Activated naive CD8-positive, alpha-beta T cell treated with anti-CD3 and anti-CD28 coated beads, Interleukin-2, amount 50 U/mL, for 24 hours (primary cell): ENCODE measurements around the gene NENF.

Source experiments
- ATAC-seq: fragments of 150-1000 bp; cut with Tn5 transposase; one replicate; pipeline ENCODE4 v1.10.0; 2021
- DNase-seq: peaks from one replicate; pipeline ENCODE4 v3.0.0; 2021
- H3K27ac Mint-ChIP-seq: one replicate; pipeline ENCODE4 v1.8.0; 2021; ENCODE audit warnings: mild to moderate bottlenecking, mixed read lengths
- H3K27me3 Mint-ChIP-seq: one replicate; pipeline ENCODE4 v1.8.0; 2021; ENCODE audit warnings: mixed read lengths
- H3K36me3 Mint-ChIP-seq: one replicate; pipeline ENCODE4 v1.8.0; 2021; ENCODE audit warnings: low read depth, mixed read lengths
- H3K4me1 Mint-ChIP-seq: one replicate; pipeline ENCODE4 v1.8.0; 2021; ENCODE audit warnings: mixed read lengths
- H3K4me3 Mint-ChIP-seq: one replicate; pipeline ENCODE4 v1.8.0; 2021; ENCODE audit warnings: mild to moderate bottlenecking, moderate library complexity, mixed read lengths
- H3K9me3 Mint-ChIP-seq: one replicate; pipeline ENCODE4 v1.8.0; 2021; ENCODE audit warnings: mixed read lengths

Gene NENF

DNA sequence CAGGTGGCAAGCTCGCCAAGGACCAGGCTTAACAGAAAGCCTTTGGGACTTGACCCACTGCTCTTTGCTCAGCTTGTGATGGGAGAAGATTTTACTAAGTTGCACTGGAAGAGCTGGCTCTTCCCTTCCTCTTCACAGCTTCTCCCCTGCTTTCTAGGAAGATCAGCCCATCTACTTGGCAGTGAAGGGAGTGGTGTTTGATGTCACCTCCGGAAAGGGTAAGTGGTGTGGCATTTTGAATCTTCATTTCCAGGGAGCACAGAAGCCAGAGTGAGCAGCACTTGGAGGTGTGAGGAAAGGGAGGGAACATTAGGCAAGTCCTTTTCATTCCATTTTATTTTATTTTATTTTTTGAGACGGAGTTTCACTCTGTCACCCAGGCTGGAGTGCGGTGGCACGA, 9.7 kb downstream of the NENF start:
- H3K36me3 Mint-ChIP-seq = peaks cover 3% of the 10 kb centered on the region
- H3K27ac Mint-ChIP-seq = no peak overlapping the region
- no peak overlapping the region for H3K4me3 Mint-ChIP-seq
- ATAC-seq = no peak
- H3K27me3 Mint-ChIP-seq = no peaks in the 10 kb centered on the region
- no peaks in the 10 kb centered on the region for H3K9me3 Mint-ChIP-seq
- DNase-seq = no peak
- H3K4me1 Mint-ChIP-seq = peaks cover 10% of the 10 kb centered on the region

DNA sequence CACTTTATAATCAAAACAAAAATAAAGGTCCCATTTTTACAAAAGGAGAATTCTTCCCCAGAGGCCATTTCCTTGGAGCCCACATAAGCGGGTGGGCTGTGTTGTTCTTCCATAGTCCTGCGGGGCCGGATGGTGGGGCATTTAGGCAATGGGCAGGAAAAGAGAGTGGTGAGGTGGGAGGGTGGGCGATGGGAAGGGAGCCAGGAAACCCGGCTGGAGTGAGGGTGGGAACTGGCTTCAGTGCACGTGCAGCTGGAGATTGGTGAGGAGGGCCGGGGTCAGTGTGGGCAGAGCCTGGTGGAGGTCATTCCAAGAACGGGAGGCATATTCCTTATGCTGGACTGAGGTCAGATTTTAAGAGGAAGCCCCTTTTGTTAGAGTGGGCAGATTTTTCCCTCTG, 13.6 kb downstream of the NENF start:
- H3K27ac Mint-ChIP-seq = no peak overlapping the region
- H3K27me3 Mint-ChIP-seq = no peaks in the 10 kb centered on the region
- ATAC-seq (no peak), DNase-seq (no peak)
- peaks cover 3% of the 10 kb centered on the region for H3K36me3 Mint-ChIP-seq
- no peak overlapping the region for H3K4me3 Mint-ChIP-seq
- H3K4me1 Mint-ChIP-seq = no peaks in the 10 kb centered on the region
- H3K9me3 Mint-ChIP-seq = no peaks in the 10 kb centered on the region

DNA sequence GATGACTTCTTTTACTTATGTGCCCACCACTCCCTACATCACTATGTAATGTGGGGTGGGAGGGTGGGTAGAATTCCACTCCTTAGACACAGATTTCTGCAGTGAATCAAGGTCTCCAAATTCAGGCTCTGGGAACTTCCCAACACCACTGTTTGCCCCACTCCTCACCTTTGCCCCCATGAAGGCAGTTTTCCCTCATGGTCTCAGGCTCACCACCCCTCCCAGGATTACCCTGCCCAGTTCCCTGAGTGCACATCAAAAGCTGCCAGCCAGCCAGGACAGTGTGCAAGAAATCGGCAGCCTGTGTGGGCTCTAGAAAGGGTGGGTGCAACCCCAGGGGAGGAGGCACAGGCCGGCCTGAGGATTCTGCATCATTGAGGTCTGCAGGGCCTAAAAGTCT, 14.8 kb downstream of the NENF start:
- H3K36me3 Mint-ChIP-seq = peaks cover under 1% of the 10 kb centered on the region
- ATAC-seq (no peak), DNase-seq (no peak)
- H3K27me3 Mint-ChIP-seq = no peaks in the 10 kb centered on the region
- H3K4me1 Mint-ChIP-seq = no peaks in the 10 kb centered on the region
- H3K27ac Mint-ChIP-seq = no peak overlapping the region
- H3K9me3 Mint-ChIP-seq = no peaks in the 10 kb centered on the region
- H3K4me3 Mint-ChIP-seq = no peak overlapping the region

DNA sequence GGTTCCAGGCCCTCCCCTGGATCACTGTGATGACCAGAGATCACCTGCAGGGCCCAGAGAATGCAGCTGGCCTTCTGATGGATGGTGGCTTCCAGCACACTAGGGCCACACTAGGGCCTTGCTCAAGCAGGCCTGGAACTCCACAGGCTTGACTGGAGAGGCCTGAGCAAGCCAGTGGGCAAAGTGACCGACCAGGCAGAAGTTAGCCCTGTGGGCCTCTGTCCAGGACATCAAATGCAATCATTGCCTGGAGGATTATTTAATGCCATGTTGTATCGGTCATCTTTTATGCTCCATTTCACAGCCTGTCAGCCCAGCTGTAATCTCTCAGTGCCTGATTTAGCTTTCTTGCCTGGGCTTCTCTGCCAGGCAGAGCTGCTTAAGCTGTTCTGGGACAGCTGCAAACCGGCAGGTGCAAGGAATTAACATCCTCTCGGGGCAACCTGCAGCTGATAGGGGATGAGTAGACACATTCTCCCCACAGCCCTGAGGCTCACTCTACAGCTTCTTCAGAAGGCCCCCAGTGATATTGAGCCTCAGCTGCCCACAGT, 17.7 kb downstream of the NENF start:
- DNase-seq (no peak), ATAC-seq (no peak)
- no peaks in the 10 kb centered on the region for H3K4me1 Mint-ChIP-seq
- no peak overlapping the region for H3K4me3 Mint-ChIP-seq
- H3K36me3 Mint-ChIP-seq = no peaks in the 10 kb centered on the region
- no peaks in the 10 kb centered on the region for H3K9me3 Mint-ChIP-seq
- H3K27ac Mint-ChIP-seq = no peak overlapping the region
- no peaks in the 10 kb centered on the region for H3K27me3 Mint-ChIP-seq

DNA sequence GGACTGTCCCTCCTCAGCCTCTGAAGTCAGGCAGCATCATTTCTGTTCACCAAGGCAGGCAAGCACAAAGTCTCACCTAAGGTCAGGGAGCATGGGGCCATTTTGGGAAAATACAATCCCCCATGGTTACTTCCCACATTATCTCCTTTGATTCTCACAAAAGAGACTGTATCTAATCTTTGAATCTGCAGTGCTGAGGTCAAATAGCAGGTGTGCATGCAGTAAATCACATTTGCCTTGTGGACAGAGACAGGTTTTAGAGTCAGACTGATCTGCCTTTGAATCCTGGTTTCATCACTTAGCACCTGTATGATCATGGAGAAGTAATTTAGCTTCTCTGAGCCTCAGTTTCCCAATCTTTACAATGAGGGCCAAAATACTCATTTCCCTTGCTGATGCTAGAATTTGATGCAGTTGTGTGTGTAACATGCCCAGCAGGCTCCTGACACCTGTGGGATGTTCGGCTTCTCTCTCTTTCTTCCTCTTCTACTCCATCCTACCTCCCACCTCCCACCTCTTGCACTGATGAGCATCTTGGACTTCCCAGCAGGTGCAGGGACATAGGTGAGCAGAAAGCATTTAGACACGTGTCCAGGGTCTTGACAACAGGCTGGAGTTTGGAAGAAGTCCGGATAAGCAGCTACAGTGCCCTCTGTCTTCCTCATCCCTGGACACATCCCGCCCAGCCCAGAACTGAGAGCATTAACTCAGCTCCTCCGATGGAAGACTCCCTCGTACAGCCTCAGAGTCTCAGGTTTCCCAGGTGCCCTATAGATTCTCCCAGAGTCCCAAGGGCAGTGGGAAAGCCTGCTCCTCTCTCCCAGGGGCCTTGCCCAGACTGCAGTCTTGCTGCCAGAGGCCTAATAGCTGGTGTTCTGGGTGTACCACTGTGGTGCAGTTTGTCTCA, 18.9 kb downstream of the NENF start:
- ATAC-seq (no peak), DNase-seq (no peak)
- H3K4me1 Mint-ChIP-seq = no peaks in the 10 kb centered on the region
- no peak overlapping the region for H3K27ac Mint-ChIP-seq
- no peak overlapping the region for H3K4me3 Mint-ChIP-seq
- H3K9me3 Mint-ChIP-seq = no peaks in the 10 kb centered on the region
- no peaks in the 10 kb centered on the region for H3K27me3 Mint-ChIP-seq
- H3K36me3 Mint-ChIP-seq = no peaks in the 10 kb centered on the region

DNA sequence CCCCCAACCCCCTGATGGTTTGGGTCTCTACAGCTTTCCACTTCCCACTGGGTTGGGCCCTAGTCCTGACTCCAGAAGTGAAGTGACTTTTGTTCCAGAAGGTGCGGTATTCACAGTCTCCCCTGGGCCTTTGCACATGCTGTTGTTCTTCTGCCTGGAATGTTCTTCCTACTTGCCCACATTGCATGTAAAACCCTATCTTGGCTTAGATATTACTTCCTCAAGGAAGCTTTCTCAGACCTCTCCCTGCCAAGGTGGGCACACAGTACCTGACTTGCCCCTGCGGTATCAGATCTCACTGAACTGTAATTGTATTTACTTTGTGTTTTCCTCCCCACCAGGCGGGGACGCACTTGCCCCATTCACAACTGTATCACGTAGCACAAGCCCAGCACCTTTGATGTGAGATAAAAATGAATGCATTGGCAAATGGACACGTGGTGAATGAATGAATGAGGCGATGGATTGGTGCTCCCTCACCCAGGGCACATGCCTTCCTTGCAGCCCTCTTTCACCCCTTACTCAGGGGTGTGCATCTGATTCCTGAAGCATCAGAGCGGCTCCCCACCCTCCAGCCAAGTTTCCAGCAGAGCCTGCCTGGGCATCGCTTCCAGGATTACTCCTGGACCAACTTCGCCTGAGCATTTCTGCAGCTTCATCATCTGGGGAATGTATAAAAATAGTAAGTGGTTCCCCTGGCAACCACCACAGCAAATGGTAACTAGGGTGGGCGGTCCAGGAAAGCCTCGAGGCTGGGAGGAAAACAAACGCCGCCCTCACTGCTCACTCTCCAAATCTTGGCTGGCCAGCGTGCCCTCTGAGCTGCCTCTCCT, 19.8 kb downstream of the NENF start:
- H3K36me3 Mint-ChIP-seq = no peaks in the 10 kb centered on the region
- no peaks in the 10 kb centered on the region for H3K4me1 Mint-ChIP-seq
- no peaks in the 10 kb centered on the region for H3K27me3 Mint-ChIP-seq
- no peak for DNase-seq
- no peak overlapping the region for H3K27ac Mint-ChIP-seq
- no peak for ATAC-seq
- no peaks in the 10 kb centered on the region for H3K9me3 Mint-ChIP-seq
- H3K4me3 Mint-ChIP-seq = no peak overlapping the region

DNA sequence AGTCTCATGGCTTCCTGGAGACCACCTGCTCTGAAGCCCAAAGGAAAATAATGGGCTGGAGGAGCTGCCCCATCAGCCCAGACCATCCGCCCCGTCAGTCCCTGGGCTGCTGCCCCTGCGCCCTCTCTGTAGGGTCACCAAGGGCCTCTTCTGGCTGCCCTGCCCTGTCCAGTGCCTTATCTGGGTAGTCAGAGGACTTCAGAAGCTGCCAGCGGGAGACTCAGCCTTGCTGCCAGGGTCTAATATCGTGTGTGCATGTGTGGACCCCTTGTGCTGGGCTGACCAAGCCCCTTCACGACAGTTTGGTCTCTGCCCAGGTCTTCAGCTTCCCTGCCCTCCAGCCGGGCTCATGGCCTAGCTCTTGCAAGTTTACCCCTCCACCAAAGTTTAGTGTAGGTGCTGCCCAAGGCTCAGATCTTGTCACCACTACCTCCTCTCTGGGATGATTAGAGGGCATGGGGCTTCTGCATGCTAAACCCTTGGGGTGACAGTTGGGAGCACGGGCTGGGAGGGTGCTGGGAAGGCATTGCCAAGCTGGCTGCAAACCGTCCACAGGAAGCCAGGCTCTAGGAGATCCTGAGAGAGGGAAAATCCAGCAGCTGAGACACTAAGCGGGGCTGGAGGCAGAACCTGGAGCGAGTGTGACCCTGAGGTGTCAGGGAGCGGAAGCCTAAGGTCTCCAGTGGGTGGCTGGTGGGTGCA, 20.6 kb downstream of the NENF start:
- H3K36me3 Mint-ChIP-seq = no peaks in the 10 kb centered on the region
- H3K27ac Mint-ChIP-seq = no peak overlapping the region
- no peak for ATAC-seq
- no peak overlapping the region for H3K4me3 Mint-ChIP-seq
- no peaks in the 10 kb centered on the region for H3K9me3 Mint-ChIP-seq
- peaks cover 2% of the 10 kb centered on the region for H3K4me1 Mint-ChIP-seq
- H3K27me3 Mint-ChIP-seq = no peaks in the 10 kb centered on the region
- DNase-seq = no peak

DNA sequence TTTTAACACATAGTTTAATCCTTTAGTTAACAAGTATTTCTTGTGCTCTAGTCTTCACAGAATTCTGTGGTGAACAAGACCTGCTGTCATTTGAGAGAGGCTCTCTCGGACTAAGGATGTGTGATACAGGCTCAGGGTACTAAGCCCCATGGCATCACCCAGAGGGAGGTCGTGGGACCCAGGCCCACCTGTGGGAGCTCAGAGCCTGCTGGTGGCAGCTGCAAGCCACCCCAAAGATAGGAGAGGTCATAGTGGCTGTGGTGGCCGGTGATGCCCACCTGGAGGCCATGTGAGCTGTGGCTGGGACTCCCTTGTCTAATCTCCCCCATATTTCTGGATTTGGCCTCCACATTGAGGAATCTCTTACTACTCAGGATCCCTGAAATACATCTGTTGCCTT, 22.0 kb downstream of the NENF start:
- Mint-ChIP-seq H3K27me3 (no peaks in the 10 kb centered on the region), H3K27ac (no peak overlapping the region), H3K36me3 (no peaks in the 10 kb centered on the region), H3K4me1 (peaks cover 2% of the 10 kb centered on the region), H3K9me3 (no peaks in the 10 kb centered on the region), H3K4me3 (no peak overlapping the region)
- DNase-seq = no peak
- no peak for ATAC-seq

DNA sequence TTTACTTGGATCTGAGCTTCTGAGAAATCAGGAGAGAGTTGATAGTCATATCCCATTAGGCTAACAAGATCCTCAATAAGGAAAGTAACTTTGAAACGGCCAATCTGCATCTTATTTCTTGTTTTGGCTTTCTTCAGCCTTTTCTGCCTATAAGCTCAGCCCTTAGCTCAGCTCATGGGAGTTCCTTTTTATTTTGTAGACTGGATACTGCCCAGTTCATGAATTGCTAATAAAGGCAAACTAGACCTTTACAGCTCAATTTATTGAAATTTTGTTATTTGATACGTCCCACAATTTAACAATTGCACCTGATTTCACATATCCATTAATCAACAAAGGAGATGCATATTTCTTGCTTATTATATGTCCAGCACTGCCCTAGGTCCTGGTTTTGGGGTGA, 22.7 kb downstream of the NENF start:
- Mint-ChIP-seq H3K27ac (no peak overlapping the region), H3K9me3 (no peaks in the 10 kb centered on the region), H3K4me3 (no peak overlapping the region), H3K27me3 (no peaks in the 10 kb centered on the region), H3K4me1 (peaks cover 2% of the 10 kb centered on the region), H3K36me3 (no peaks in the 10 kb centered on the region)
- DNase-seq = no peak
- ATAC-seq = no peak

DNA sequence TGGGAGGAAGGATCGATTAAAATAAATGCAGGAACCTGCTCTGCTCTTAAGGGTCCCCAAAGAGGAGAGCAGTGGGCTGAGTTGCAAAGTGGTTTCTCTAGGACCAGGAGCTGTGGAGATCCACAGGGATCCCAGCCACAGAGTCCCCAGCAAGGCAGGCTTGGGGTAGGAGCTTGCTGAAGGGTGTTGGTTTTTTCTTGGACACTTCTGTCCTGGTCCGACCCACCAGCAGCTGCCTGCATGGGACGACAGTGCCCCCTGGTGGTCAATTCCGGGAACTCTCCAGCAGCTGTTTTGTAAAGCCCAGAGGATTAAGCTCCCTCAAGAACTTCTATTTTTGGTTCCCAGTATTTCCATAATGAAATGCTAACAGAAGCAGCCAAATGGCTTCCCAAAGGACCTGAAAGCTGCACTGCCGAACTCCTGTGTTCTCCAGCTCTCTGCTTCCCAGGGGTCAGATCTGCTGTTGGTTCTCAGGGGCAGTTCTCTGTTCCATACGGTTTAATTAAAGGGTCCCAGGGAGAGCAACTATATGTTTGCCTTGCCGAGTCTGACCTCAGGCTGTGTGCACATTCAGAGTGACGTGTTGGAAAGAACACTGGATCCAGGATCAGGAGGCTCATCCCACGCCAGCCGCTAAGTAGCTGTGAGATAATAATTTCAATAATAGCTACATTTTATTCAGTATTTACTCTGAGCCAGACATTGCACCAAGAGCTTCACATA, 23.2 kb downstream of the NENF start:
- Mint-ChIP-seq H3K27ac (no peak overlapping the region), H3K4me3 (no peak overlapping the region), H3K36me3 (no peaks in the 10 kb centered on the region), H3K4me1 (peaks cover 2% of the 10 kb centered on the region), H3K27me3 (no peaks in the 10 kb centered on the region), H3K9me3 (no peaks in the 10 kb centered on the region)
- DNase-seq = peak; percentile 87
- ATAC-seq = peak; percentile 67

DNA sequence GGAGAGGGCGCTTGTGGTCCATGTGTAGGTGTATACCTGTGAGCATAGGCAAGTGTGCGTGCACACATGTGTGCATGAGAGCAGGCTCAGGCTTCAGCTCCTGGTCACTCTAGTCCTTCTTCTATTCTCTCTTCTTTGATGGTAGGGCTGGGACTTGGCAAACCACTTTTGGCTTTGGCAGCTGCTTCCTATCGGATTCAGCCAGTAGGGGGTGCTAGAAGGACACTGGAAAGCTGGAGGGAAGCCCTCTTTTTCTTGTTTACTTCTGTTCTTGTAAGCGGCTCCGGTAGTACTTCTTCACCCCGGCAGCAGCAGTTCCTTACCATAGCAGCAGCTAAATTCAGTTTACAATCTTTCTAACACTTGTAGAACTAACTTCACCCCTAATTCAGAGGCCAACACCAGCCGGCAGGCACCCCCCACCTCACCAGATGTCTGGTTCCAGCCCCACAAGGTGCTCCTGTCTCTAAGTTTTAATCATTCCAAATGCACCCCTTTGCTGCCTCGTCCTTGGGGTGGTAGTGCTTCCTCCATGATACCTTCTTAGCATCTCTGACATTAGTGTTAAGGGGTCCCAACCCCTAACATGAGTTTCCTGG, 25.1 kb downstream of the NENF start:
- Mint-ChIP-seq H3K27me3 (no peaks in the 10 kb centered on the region), H3K9me3 (no peaks in the 10 kb centered on the region), H3K4me1 (peaks cover 2% of the 10 kb centered on the region), H3K4me3 (no peak overlapping the region), H3K27ac (no peak overlapping the region), H3K36me3 (no peaks in the 10 kb centered on the region)
- ATAC-seq (no peak), DNase-seq (peak; percentile 77)

DNA sequence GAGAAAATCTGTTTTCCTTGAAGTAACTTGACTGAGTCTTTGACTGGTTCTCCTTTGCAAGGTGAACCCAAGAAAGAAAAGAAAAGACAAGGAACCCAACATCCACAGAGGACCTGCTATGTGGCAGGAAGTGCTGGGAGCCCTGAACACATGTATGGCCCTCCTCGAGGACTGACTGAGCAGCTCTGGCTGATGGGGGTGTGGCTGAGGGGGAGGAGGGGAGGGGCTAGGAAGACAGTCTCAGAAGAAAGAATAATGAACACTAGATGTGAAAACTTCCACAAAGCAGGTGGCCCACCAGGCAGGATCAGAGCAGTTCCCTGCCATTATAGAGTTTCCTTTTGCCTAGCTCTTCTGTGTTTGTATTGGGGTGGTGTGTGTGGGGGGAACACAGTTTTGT, 26.1 kb downstream of the NENF start:
- ATAC-seq = no peak
- Mint-ChIP-seq H3K27me3 (no peaks in the 10 kb centered on the region), H3K4me1 (peaks cover 2% of the 10 kb centered on the region), H3K27ac (no peak overlapping the region), H3K36me3 (no peaks in the 10 kb centered on the region), H3K4me3 (no peak overlapping the region), H3K9me3 (no peaks in the 10 kb centered on the region)
- peak; percentile 24 for DNase-seq

DNA sequence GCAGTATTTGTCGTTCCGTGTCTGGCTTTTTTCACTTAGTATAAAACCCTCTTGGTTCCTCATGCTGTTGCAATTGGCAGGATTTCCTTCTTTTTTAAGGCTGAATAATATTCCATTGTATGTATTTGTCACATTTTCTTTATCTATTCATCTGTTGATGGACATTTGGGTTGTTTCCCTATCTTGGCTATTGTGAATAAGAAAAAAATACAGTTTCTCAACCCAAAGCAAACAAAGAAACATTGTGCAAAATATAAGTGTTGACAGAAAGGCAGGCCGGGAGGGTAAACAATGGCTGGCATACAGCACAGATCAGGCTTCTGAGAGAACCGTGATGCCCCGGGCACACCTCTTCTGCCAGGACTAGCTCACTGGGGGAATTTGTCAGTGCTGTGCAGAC, 26.9 kb downstream of the NENF start:
- no peak overlapping the region for H3K4me3 Mint-ChIP-seq
- H3K4me1 Mint-ChIP-seq = peaks cover 2% of the 10 kb centered on the region
- ATAC-seq (no peak), DNase-seq (no peak)
- no peaks in the 10 kb centered on the region for H3K27me3 Mint-ChIP-seq
- H3K36me3 Mint-ChIP-seq = no peaks in the 10 kb centered on the region
- no peaks in the 10 kb centered on the region for H3K9me3 Mint-ChIP-seq
- H3K27ac Mint-ChIP-seq = no peak overlapping the region

DNA sequence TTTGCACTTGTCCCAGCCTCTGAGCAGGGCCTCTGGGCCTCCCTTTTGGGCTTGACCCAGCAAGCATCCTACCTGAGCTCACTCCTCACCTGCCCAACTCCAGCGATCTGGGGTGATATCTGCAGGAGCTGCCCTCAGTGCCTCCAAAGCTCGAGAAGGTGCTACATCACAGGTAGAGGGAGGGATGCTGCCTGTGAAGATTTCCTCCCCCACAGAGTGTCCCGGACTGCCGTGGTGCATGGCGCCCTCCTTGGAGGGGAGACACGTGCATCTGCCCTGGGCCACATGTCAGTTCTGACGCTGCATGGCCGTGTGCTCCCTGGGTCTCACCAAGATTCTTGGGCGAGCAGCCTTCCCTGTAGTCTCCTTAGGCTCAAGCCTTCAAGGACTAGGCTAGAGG, 27.7 kb downstream of the NENF start:
- ATAC-seq = no peak
- Mint-ChIP-seq H3K4me1 (peaks cover 2% of the 10 kb centered on the region), H3K9me3 (no peaks in the 10 kb centered on the region), H3K4me3 (no peak overlapping the region), H3K36me3 (no peaks in the 10 kb centered on the region), H3K27me3 (peaks cover 1% of the 10 kb centered on the region), H3K27ac (no peak overlapping the region)
- DNase-seq = no peak
